Neutrophil (primary cell): ENCODE measurements around the gene FAAP100.
A peak's percentile ranks its signal among the peaks of the same experiment; 100 is the strongest.

ENCODE experiments used
- H3K27ac ChIP-seq: fragments of 200-600 bp; sonication (generic); 2 replicates; pipeline ENCODE4 v1.5.1; 2016; ENCODE audit warnings: mild to moderate bottlenecking, moderate library complexity
- H3K27me3 ChIP-seq: fragments of 200-600 bp; sonication (generic); 2 replicates; pipeline ENCODE4 v1.6.0; 2016; ENCODE audit warnings: mild to moderate bottlenecking
- H3K36me3 ChIP-seq: fragments of 200-600 bp; sonication (generic); 2 replicates; pipeline ENCODE4 v1.5.1; 2017
- H3K4me1 ChIP-seq, 2 experiments: fragments of 200-600 bp in 1 of 2; sonication (generic) in 1 of 2; 1 replicate in 1 of 2; 2 replicates in 1 of 2; pipeline versions ENCODE4 v1.5.1 to v1.6.1; 2013 to 2016; ENCODE audit warnings: low read depth in 1 of 2, low read length in 1 of 2, mild to moderate bottlenecking in 1 of 2, moderate library complexity in 1 of 2; ENCODE audit not compliant: control insufficient read depth in 1 of 2, insufficient read depth in 1 of 2
- H3K4me3 ChIP-seq, 2 experiments: fragments of 200-600 bp in 1 of 2; sonication (generic) in 1 of 2; 1 replicate in 1 of 2; 2 replicates in 1 of 2; pipeline ENCODE4 v1.5.1; 2013 to 2016; ENCODE audit warnings: low read depth in 1 of 2, low read length in 1 of 2, mild to moderate bottlenecking in 1 of 2, moderate library complexity in 1 of 2
- H3K9me3 ChIP-seq: fragments of 200-600 bp; sonication (generic); 2 replicates; pipeline ENCODE4 v1.5.1; 2016
- TF ChIP-seq, protein P1 (sequence below): fragments of 200-600 bp; sonication (generic); IDR thresholded peaks from 2 replicates; pipeline ENCODE4 v1.5.1; 2016; ENCODE audit warnings: antibody characterized with exemption

The FAAP100 gene

DNA sequence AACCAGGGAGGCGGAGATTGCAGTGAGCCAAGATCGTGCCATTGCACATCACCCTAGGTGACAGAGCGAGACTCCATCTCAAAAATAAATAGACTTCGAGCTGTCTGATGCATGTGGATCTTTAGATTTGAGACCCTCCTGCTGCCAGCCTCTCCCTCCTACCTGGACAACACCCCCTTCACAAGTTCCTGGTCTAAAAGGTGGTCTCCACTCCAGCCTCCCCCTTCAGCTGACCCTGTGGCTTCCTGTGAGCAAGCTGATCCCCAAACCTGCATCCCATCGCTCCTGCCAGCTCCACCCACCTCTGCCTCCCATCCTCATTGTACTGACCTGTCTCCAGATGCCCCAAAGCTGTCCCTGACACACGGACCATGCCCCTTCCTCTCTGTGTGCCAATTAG lies 27.1 kb upstream of the FAAP100 start:
- Histone ChIP-seq H3K9me3 (no peaks in the 10 kb centered on the region), H3K27ac (no peak overlapping the region), H3K4me3 (no peak overlapping the region), H3K36me3 (peaks cover 70% of the 10 kb centered on the region), H3K27me3 (no peaks in the 10 kb centered on the region), H3K4me1 (peaks cover 18 to 21% of the 10 kb centered on the region in 2 experiments)
- TF ChIP-seq, protein P1, sequence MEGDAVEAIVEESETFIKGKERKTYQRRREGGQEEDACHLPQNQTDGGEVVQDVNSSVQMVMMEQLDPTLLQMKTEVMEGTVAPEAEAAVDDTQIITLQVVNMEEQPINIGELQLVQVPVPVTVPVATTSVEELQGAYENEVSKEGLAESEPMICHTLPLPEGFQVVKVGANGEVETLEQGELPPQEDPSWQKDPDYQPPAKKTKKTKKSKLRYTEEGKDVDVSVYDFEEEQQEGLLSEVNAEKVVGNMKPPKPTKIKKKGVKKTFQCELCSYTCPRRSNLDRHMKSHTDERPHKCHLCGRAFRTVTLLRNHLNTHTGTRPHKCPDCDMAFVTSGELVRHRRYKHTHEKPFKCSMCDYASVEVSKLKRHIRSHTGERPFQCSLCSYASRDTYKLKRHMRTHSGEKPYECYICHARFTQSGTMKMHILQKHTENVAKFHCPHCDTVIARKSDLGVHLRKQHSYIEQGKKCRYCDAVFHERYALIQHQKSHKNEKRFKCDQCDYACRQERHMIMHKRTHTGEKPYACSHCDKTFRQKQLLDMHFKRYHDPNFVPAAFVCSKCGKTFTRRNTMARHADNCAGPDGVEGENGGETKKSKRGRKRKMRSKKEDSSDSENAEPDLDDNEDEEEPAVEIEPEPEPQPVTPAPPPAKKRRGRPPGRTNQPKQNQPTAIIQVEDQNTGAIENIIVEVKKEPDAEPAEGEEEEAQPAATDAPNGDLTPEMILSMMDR: no peak

DNA sequence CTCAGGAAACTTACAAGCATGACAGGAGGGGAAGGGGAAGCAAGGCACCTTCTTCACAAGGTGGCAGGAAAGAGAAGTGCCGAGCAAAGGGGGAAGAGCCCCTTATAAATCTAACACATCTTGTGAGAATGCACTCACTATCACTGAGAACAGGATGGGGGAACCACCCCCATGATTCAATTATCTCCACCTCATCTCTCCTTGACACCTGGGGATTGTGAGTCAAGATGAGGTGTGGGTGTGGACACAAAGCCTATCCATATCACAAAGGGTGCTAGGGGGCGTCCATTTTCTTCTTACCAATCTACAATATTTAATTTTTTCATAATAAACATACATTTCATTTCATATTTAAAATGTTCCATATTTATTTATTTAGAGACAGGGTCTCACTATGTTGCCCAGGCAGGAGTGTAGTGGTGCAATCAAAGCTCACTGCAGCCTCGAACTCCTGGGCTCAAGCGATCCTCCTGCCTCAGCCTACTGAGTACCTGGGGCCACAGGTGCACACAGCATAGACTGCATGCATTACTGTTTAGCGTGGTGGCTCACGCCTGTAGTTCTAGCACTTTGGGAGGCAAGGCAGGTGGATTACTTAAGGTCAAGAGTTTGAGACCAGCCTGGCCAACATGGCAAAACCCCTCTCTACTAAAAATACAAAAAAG lies 26.5 kb upstream of the FAAP100 start:
- H3K27ac ChIP-seq: peak overlapping the region; percentile 78
- TF ChIP-seq, protein P1: no peak
- no peaks in the 10 kb centered on the region for H3K27me3 ChIP-seq
- H3K9me3 ChIP-seq: no peaks in the 10 kb centered on the region
- peaks cover 72% of the 10 kb centered on the region for H3K36me3 ChIP-seq
- no peak overlapping the region for H3K4me3 ChIP-seq
- H3K4me1 ChIP-seq: peaks cover 18 to 21% of the 10 kb centered on the region in 2 experiments

DNA sequence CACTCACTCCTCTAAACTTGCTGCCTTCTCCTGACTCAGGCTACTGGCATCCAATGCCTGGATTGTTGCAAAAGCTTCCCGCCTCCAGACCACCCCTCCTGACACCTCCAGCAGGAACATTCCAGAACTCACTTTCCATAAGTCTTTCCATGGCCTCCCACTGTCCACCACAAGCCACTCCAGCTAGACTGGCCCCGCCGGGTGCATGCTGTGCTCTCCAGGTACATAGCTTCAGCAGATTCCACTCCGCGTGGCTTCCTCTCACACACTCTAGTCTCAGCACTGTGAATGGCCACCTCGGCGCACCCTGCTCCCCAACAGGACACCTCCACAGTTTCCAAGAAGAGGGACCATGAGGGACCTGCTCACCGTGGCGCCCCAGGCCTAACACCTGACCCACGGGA lies 25.9 kb upstream of the FAAP100 start:
- no peak overlapping the region for H3K4me3 ChIP-seq
- H3K9me3 ChIP-seq: no peaks in the 10 kb centered on the region
- H3K36me3 ChIP-seq: peaks cover 68% of the 10 kb centered on the region
- TF ChIP-seq, protein P1: no peak
- peaks cover 18 to 21% of the 10 kb centered on the region in 2 experiments for H3K4me1 ChIP-seq
- H3K27me3 ChIP-seq: no peaks in the 10 kb centered on the region
- H3K27ac ChIP-seq: peak overlapping the region; percentile 78

DNA sequence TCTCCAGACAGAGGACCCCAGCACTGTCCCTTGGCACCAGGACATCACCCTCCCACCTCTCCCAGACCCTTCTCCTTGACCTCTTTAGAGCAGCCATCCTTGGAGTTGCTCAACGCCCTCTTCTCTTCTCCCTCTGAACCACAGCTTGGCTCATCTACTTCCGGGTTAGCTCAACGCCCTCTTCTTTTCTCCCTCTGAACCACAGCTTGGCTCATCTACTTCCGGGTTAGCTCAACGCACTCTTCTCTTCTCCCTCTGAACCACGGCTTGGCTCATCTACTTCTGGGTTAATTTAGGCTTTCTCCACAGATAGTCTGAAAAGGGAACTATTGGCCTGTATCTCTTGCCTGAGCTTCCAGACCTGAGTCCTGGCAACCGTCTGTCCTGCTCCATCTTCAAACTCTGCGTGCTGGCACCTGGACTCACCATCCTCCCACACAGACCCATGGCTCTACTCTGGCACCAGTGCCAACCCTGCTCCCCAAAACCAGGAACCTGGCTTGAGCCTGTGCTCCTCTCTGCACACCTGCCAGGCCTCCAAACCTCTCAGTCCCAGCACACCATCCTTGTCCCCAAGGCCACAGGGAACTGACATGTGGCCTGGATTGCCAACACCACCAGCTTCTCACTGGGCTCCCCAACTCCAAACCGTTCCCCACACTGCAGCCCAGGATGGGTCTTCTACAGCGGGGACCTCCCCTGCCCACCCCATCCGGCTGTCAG lies 25.3 kb upstream of the FAAP100 start:
- peaks cover 18 to 21% of the 10 kb centered on the region in 2 experiments for H3K4me1 ChIP-seq

DNA sequence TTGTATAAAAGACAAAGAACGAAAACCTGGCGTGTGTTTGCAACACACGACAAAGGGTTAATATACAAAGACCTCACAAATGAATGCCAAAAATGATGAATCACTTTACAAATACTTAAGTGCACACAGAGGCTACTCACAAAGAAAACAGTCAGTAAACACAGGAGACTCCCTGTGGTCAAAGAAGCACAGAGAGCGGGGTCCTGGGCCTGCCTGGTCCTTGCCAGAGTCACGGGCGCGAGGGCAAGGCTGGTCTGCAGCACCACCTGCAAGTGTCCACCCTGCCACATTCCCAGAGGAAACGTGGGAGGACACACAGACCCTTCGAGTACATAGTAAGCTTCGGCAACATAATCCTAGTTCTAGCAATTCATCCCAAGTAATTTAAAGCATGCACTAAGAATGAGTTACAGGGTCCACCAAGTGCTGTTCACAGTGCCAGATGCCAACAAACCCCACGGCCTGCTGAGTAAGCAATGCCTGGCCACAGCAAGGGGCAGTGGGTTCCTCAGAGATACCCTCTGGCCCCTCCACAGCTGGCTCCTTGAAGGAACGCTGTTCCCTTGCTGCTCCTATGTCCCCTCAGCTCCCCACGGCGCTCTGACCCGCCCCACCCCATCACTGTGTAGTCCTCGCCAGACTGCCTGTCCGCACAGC lies 24.6 kb upstream of the FAAP100 start:
- peak overlapping the region; percentile 78 for H3K27ac ChIP-seq
- no peaks in the 10 kb centered on the region for H3K27me3 ChIP-seq
- peaks cover 65% of the 10 kb centered on the region for H3K36me3 ChIP-seq
- H3K9me3 ChIP-seq: no peaks in the 10 kb centered on the region
- H3K4me3 ChIP-seq: peak overlapping the region in 1 of 2 experiments; percentile 12
- peaks cover 18 to 21% of the 10 kb centered on the region in 2 experiments for H3K4me1 ChIP-seq
- TF ChIP-seq, protein P1: no peak

More for the DNA sequence above, 25.3 kb upstream of the FAAP100 start:
- H3K9me3 ChIP-seq: no peaks in the 10 kb centered on the region
- peak overlapping the region in 1 of 2 experiments; percentile 12 for H3K4me3 ChIP-seq
- peaks cover 65% of the 10 kb centered on the region for H3K36me3 ChIP-seq
- H3K27ac ChIP-seq: peak overlapping the region; percentile 78
- no peaks in the 10 kb centered on the region for H3K27me3 ChIP-seq
- TF ChIP-seq, protein P1: no peak
